Astrocyte (in vitro differentiated cells and primary cell): ENCODE measurements around the gene MTA3.

Source experiments
- CTCF ChIP-seq: IDR thresholded peaks from 2 replicates; pipeline ENCODE4 v1.5.1; 2011; ENCODE audit warnings: low read depth, mild to moderate bottlenecking, inconsistent platforms, low read length, moderate library complexity; ENCODE audit not compliant: insufficient read depth
- EZH2 ChIP-seq: IDR thresholded peaks from 2 replicates; pipeline ENCODE4 v1.6.1; 2012; ENCODE audit warnings: mild to moderate bottlenecking, low read length, inconsistent platforms; ENCODE audit not compliant: insufficient read depth

GRCh38 chr2:42752816-42753813 is 184.7 kb downstream of the MTA3 start:
- TF ChIP-seq CTCF (no peak), EZH2 (no peak)
